Aorta (tissue), 5 donors: ENCODE results near the gene EXOSC7. TPM values are rescaled to one million over a fixed set of nuclear protein-coding genes. Genes with fewer than 3 reads are reported as not detected.

Experiments
- ATAC-seq: fragments of 200-7000 bp; cut with Tn5 transposase; one replicate; pipeline ENCODE4 v1.9.1; 2022; ENCODE audit warnings: moderate library complexity; ENCODE audit not compliant: low FRiP score
- DNase-seq, 2 donors: peaks; one replicate each; pipeline ENCODE4 v3.0.0-alpha.2; 2020
- H3K27ac ChIP-seq, 2 donors: one replicate each; pipeline ENCODE4 v1.5.1; 2013; ENCODE audit warnings: low read length in 2 of 2, mild to moderate bottlenecking in 2 of 2, moderate library complexity in 2 of 2, control low read depth in 1 of 2, inconsistent platforms in 1 of 2, low read depth in 1 of 2
- H3K27me3 ChIP-seq, 2 donors: one replicate each; pipeline ENCODE4 v1.6.1; 2013; ENCODE audit warnings: control low read depth in 1 of 2, low read length in 1 of 2, mild to moderate bottlenecking in 1 of 2, moderate library complexity in 1 of 2; ENCODE audit not compliant: insufficient read depth in 2 of 2, control insufficient read depth in 1 of 2
- H3K36me3 ChIP-seq, 2 donors: one replicate each; pipeline ENCODE4 v1.6.1; 2013; ENCODE audit warnings: control low read depth in 1 of 2, low read length in 1 of 2, mild to moderate bottlenecking in 1 of 2; ENCODE audit not compliant: insufficient read depth in 2 of 2, control insufficient read depth in 1 of 2
- H3K4me1 ChIP-seq, 2 donors: one replicate each; pipeline ENCODE4 v1.6.1; 2013; ENCODE audit warnings: low read length in 2 of 2, control low read depth in 1 of 2, mild to moderate bottlenecking in 1 of 2, moderate library complexity in 1 of 2; ENCODE audit not compliant: insufficient read depth in 2 of 2, control insufficient read depth in 1 of 2
- H3K4me3 ChIP-seq, 2 donors: one replicate each; pipeline ENCODE4 v1.5.1; 2013; ENCODE audit warnings: low read length in 2 of 2, control low read depth in 1 of 2, mild to moderate bottlenecking in 1 of 2
- H3K9me3 ChIP-seq: one replicate; pipeline ENCODE4 v1.6.1; 2013; ENCODE audit warnings: mild to moderate bottlenecking, low read length; ENCODE audit not compliant: control insufficient read depth
- WGBS, 2 donors: extraction: QIAGEN DNeasy Blood & Tissue Kit; methylation state at CpG; one replicate each; pipeline ENCODE4 v1.1.7; 2013; 5-methylcytosine and 5-hydroxymethylcytosine counted together
- intact Hi-C, 2 donors: fragments of 100-400 bp; cut with DNase I; formaldehyde crosslinking; loops; one replicate each; pipeline versions ENCODE4 v1.14.2 to v1.15.0; 2022
- polyA plus RNA-seq, 2 donors: library from polyadenylated mRNA; stranded (reverse); fragments of 200-250 nt; gene quantifications; one replicate each; pipeline ENCODE4 v1.2.3, GENCODE V29; 2013
- total RNA-seq, 2 donors: library from RNA; stranded (reverse); fragmentation: NEBNext Ultra II Directional; extraction: Animal tissue kit (Norgen Biotek cat#: 25700); gene quantifications; one replicate each; pipeline ENCODE4 v1.2.1, GENCODE V29; 2021
- donor health status: healthy with polysubstance abuse.
- donor health status: Bipolar disorder and iron deficiency.
- donor health status: DM: no; HTN: no; CAD: no.
- donor health status: DM: no; HTN: no; CAD: no.
- donor health status: DM: yes; HTN: yes; CAD: no.

Gene EXOSC7
- total and polyA plus RNA-seq, 4 donors: 15.8 to 31.2 (median 29.8) TPM

GRCh38 chr3:44968447-44968858, 7.6 kb upstream of the EXOSC7 start:
- 92 to 96% methylated on average over 6 of the region's 6 CpGs for WGBS, 2 donors
- no peaks in the 10 kb centered on the region for H3K4me1 ChIP-seq

GRCh38 chr3:44969154-44969827, 6.8 kb upstream of the EXOSC7 start:
- intact Hi-C loops: no loop called here
- no peaks in the 10 kb centered on the region for H3K36me3 ChIP-seq

More at GRCh38 chr3:44968447-44968858, 7.6 kb upstream of the EXOSC7 start:
- intact Hi-C loops: no loop called here
- Histone ChIP-seq H3K4me3 (no peak overlapping the region), H3K27me3 (no peaks in the 10 kb centered on the region), H3K9me3 (no peaks in the 10 kb centered on the region), H3K27ac (no peak overlapping the region), H3K36me3 (no peaks in the 10 kb centered on the region)
- DNase-seq (no peak), ATAC-seq (no peak)

GRCh38 chr3:44969828-44970179, 6.2 kb upstream of the EXOSC7 start:
- Histone ChIP-seq H3K27ac (no peak overlapping the region), H3K27me3 (no peaks in the 10 kb centered on the region), H3K4me1 (no peaks in the 10 kb centered on the region), H3K9me3 (no peaks in the 10 kb centered on the region), H3K4me3 (no peak overlapping the region), H3K36me3 (no peaks in the 10 kb centered on the region)
- no peak for ATAC-seq
- no peak for DNase-seq
- intact Hi-C loops: no loop called here
- 75 to 76% methylated on average over 2 of the region's 2 CpGs for WGBS, 2 donors

More at GRCh38 chr3:44969154-44969827, 6.8 kb upstream of the EXOSC7 start:
- H3K4me1 ChIP-seq: no peaks in the 10 kb centered on the region
- no peak overlapping the region for H3K4me3 ChIP-seq
- ATAC-seq (no peak), DNase-seq (no peak)
- WGBS, 2 donors: 90 to 92% methylated on average over 5 of the region's 5 CpGs
- H3K9me3 ChIP-seq: no peaks in the 10 kb centered on the region
- no peaks in the 10 kb centered on the region for H3K27me3 ChIP-seq
- no peak overlapping the region for H3K27ac ChIP-seq

GRCh38 chr3:44970926-44971490, 5.0 kb upstream of the EXOSC7 start:
- Histone ChIP-seq H3K4me1 (no peaks in the 10 kb centered on the region), H3K36me3 (no peaks in the 10 kb centered on the region), H3K27ac (no peak overlapping the region), H3K27me3 (no peaks in the 10 kb centered on the region), H3K9me3 (no peaks in the 10 kb centered on the region), H3K4me3 (no peak overlapping the region)
- ATAC-seq: no peak
- intact Hi-C loops: no loop called here
- no peak for DNase-seq
- WGBS, 2 donors: 80 to 82% methylated on average over 3 of the region's 3 CpGs

GRCh38 chr3:44974416-44974815, 1.6 kb upstream of the EXOSC7 start:
- H3K9me3 ChIP-seq: no peaks in the 10 kb centered on the region
- ATAC-seq: no peak
- peaks cover 0 to 3% of the 10 kb centered on the region in 2 donors for H3K4me1 ChIP-seq
- no peak overlapping the region for H3K27ac ChIP-seq
- H3K4me3 ChIP-seq: no peak overlapping the region
- intact Hi-C loops: no loop called here
- WGBS, 2 donors: 79 to 87% methylated on average over 4 of the region's 4 CpGs
- no peak for DNase-seq
- H3K27me3 ChIP-seq: no peaks in the 10 kb centered on the region
- H3K36me3 ChIP-seq: no peaks in the 10 kb centered on the region

GRCh38 chr3:44981220-44981619, 5.2 kb downstream of the EXOSC7 start:
- no peak for ATAC-seq
- Histone ChIP-seq H3K4me3 (no peak overlapping the region), H3K9me3 (no peaks in the 10 kb centered on the region), H3K27ac (no peak overlapping the region), H3K36me3 (no peaks in the 10 kb centered on the region), H3K4me1 (peaks cover 0 to 3% of the 10 kb centered on the region in 2 donors), H3K27me3 (no peaks in the 10 kb centered on the region)
- intact Hi-C loops: no loop called here
- DNase-seq: no peak
- 92 to 98% methylated on average over 1 of the region's 1 CpG for WGBS, 2 donors

- no peak overlapping the region for H3K4me3 ChIP-seq
- no peak overlapping the region for H3K27ac ChIP-seq
- no peaks in the 10 kb centered on the region for H3K36me3 ChIP-seq
- H3K4me1 ChIP-seq: peaks cover 0 to 3% of the 10 kb centered on the region in 2 donors
- no peaks in the 10 kb centered on the region for H3K9me3 ChIP-seq
- intact Hi-C loops: no loop called here
- H3K27me3 ChIP-seq: no peaks in the 10 kb centered on the region
- 95 to 96% methylated on average over 4 of the region's 4 CpGs for WGBS, 2 donors
- no peak for ATAC-seq
- no peak for DNase-seq
These were observed 5.7 kb downstream of the EXOSC7 start for GRCh38 chr3:44981751-44982150.

- DNase-seq (no peak), ATAC-seq (no peak)
- Histone ChIP-seq H3K27me3 (no peaks in the 10 kb centered on the region), H3K9me3 (no peaks in the 10 kb centered on the region), H3K4me1 (no peaks in the 10 kb centered on the region), H3K27ac (no peak overlapping the region), H3K4me3 (no peak overlapping the region), H3K36me3 (no peaks in the 10 kb centered on the region)
- intact Hi-C loops: no loop called here
- 76 to 86% methylated on average over 3 of the region's 3 CpGs for WGBS, 2 donors
These were observed 6.8 kb downstream of the EXOSC7 start for GRCh38 chr3:44982817-44983216.

- ATAC-seq (no peak), DNase-seq (no peak)
- Histone ChIP-seq H3K27ac (no peak overlapping the region), H3K27me3 (no peaks in the 10 kb centered on the region), H3K4me3 (no peak overlapping the region), H3K9me3 (no peaks in the 10 kb centered on the region), H3K36me3 (no peaks in the 10 kb centered on the region), H3K4me1 (no peaks in the 10 kb centered on the region)
- WGBS, 2 donors: 16 to 25% methylated on average over 1 of the region's 1 CpG
- intact Hi-C loops: no loop called here
These were observed 7.5 kb downstream of the EXOSC7 start for GRCh38 chr3:44983484-44983941.
